DOHH2 (cell line): Measurements from ENCODE around the gene IFNG.

Experiments
- H3F3A ChIP-seq: fragments of 200-600 bp; sonication (generic), shearing (Covaris generic); 2 replicates; pipeline ENCODE4 v1.6.0; 2016; ENCODE audit warnings: antibody characterized with exemption, mild to moderate bottlenecking; ENCODE audit not compliant: control insufficient read depth, insufficient read depth
- H3K27ac ChIP-seq: fragments of 200-600 bp; sonication (generic); 2 replicates; pipeline ENCODE4 v1.5.1; 2014; ENCODE audit warnings: low read depth, mild to moderate bottlenecking, low read length, moderate library complexity
- H3K27me3 ChIP-seq: fragments of 200-600 bp; sonication (generic); 2 replicates; pipeline ENCODE4 v1.6.1; 2014; ENCODE audit warnings: mild to moderate bottlenecking, low read length, mixed read lengths; ENCODE audit not compliant: control insufficient read depth
- H3K36me3 ChIP-seq: fragments of 200-600 bp; sonication (generic); 2 replicates; pipeline ENCODE4 v1.6.1; 2014; ENCODE audit warnings: mild to moderate bottlenecking, low read length, moderate library complexity, mixed read lengths; ENCODE audit not compliant: control insufficient read depth
- H3K4me1 ChIP-seq: fragments of 200-600 bp; sonication (generic); 2 replicates; pipeline ENCODE4 v1.6.1; 2014; ENCODE audit warnings: mild to moderate bottlenecking, low read length, mixed read lengths; ENCODE audit not compliant: control insufficient read depth
- H3K4me2 ChIP-seq: fragments of 200-600 bp; sonication (generic); 2 replicates; pipeline ENCODE4 v1.6.0; 2014; ENCODE audit warnings: mild to moderate bottlenecking, low read length, moderate library complexity
- H3K4me3 ChIP-seq: fragments of 200-600 bp; sonication (generic); 2 replicates; pipeline ENCODE4 v1.5.1; 2014; ENCODE audit warnings: mild to moderate bottlenecking, low read length, mixed read lengths
- H3K79me2 ChIP-seq: fragments of 200-600 bp; sonication (generic); 2 replicates; pipeline ENCODE4 v1.6.1; 2014; ENCODE audit warnings: mild to moderate bottlenecking, low read length, mixed read lengths; ENCODE audit not compliant: control insufficient read depth
- H3K9me2 ChIP-seq: fragments of 200-600 bp; sonication (generic); replicated peaks from 2 replicates; pipeline ENCODE4 v1.6.1; 2014; ENCODE audit warnings: mild to moderate bottlenecking, low read length, mixed read lengths; ENCODE audit not compliant: control insufficient read depth
- H3K9me3 ChIP-seq: fragments of 200-600 bp; sonication (generic); 2 replicates; pipeline ENCODE4 v1.6.1; 2014; ENCODE audit warnings: antibody characterized with exemption, low read length, mixed read lengths; ENCODE audit not compliant: control insufficient read depth, insufficient read depth
- H4K20me1 ChIP-seq: fragments of 200-600 bp; sonication (generic); 2 replicates; pipeline ENCODE4 v1.6.0; 2014; ENCODE audit warnings: low read depth, mild to moderate bottlenecking, antibody characterized with exemption, low read length, moderate library complexity; ENCODE audit not compliant: control insufficient read depth, insufficient read depth
- CTCF ChIP-seq: fragments of 200-600 bp; sonication (generic); IDR thresholded peaks from one replicate; pipeline ENCODE4 v1.5.1; 2014; ENCODE audit warnings: antibody characterized with exemption, mild to moderate bottlenecking, low read depth, low read length; ENCODE audit not compliant: poor library complexity, severe bottlenecking
- EZH2phosphoT487 ChIP-seq: fragments of 200-600 bp; sonication (generic); IDR thresholded peaks from 2 replicates; pipeline ENCODE4 v1.6.1; 2017; ENCODE audit warnings: borderline replicate concordance, mild to moderate bottlenecking, antibody characterized with exemption, low read length, moderate library complexity, mixed read lengths

IFNG gene

DNA sequence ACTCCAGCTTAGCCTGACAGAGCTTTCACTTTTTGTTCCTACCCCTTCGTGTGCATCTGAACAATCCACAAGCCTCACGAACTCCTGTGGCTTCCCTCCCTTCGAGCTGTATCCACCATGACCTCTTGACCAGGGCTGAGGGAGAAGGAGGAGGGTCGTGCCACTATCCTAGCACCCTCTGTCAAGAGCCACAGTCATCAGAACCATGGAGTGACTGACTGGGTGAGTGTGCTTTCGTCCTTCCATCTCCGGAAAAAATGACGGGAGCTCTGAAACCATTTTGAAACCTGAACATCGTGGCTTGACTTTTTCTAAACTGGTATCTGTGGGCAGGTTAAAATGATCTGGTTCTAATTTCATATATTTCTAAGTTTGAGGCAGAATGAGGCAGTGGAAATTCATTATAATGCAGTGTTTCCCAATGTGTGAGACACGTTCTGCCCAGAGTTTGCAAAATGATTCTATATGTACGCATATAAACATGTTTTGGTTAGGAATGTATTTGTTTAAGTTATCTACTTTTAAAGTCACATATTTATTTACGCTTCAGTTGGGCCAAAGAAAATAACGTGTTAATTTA is 39.1 kb upstream of the IFNG start:
- Histone ChIP-seq H3K27ac (no peak overlapping the region), H3K9me2 (no peaks in the 10 kb centered on the region), H3K4me3 (no peak overlapping the region), H3K79me2 (no peaks in the 10 kb centered on the region), H3K9me3 (no peaks in the 10 kb centered on the region), H3K27me3 (peaks cover 5% of the 10 kb centered on the region; the same call in 1 of the 2 replicates), H3K4me2 (no peak overlapping the region), H4K20me1 (no peaks in the 10 kb centered on the region), H3K36me3 (no peaks in the 10 kb centered on the region), H3K4me1 (no peaks in the 10 kb centered on the region), H3F3A (no peaks in the 10 kb centered on the region)
- TF ChIP-seq CTCF (no peak), EZH2phosphoT487 (no peak)

GRCh38 chr12:68190301-68190700 is 30.8 kb upstream of the IFNG start:
- Histone ChIP-seq H3K9me2 (no peaks in the 10 kb centered on the region), H3K4me2 (no peak overlapping the region)

GRCh38 chr12:68189821-68190242 is 30.3 kb upstream of the IFNG start:
- no peaks in the 10 kb centered on the region for H3F3A ChIP-seq
- no peak overlapping the region for H3K4me2 ChIP-seq
- no peak overlapping the region for H3K4me3 ChIP-seq
- H4K20me1 ChIP-seq = no peaks in the 10 kb centered on the region
- no peak overlapping the region for H3K27ac ChIP-seq
- H3K9me3 ChIP-seq = no peaks in the 10 kb centered on the region
- H3K27me3 ChIP-seq = peaks cover 10% of the 10 kb centered on the region
- no peaks in the 10 kb centered on the region for H3K79me2 ChIP-seq
- no peaks in the 10 kb centered on the region for H3K4me1 ChIP-seq
- H3K36me3 ChIP-seq = no peaks in the 10 kb centered on the region
- TF ChIP-seq CTCF (no peak), EZH2phosphoT487 (no peak)
- H3K9me2 ChIP-seq = no peaks in the 10 kb centered on the region

More at GRCh38 chr12:68190301-68190700, 30.8 kb upstream of the IFNG start:
- Histone ChIP-seq H4K20me1 (no peaks in the 10 kb centered on the region), H3K36me3 (no peaks in the 10 kb centered on the region), H3F3A (no peaks in the 10 kb centered on the region), H3K4me3 (no peak overlapping the region), H3K9me3 (no peaks in the 10 kb centered on the region), H3K79me2 (no peaks in the 10 kb centered on the region), H3K27me3 (peaks cover 10% of the 10 kb centered on the region), H3K27ac (no peak overlapping the region), H3K4me1 (no peaks in the 10 kb centered on the region)
- TF ChIP-seq CTCF (no peak), EZH2phosphoT487 (no peak)
